Measurements from ENCODE around the gene USHBP1.

DNA sequence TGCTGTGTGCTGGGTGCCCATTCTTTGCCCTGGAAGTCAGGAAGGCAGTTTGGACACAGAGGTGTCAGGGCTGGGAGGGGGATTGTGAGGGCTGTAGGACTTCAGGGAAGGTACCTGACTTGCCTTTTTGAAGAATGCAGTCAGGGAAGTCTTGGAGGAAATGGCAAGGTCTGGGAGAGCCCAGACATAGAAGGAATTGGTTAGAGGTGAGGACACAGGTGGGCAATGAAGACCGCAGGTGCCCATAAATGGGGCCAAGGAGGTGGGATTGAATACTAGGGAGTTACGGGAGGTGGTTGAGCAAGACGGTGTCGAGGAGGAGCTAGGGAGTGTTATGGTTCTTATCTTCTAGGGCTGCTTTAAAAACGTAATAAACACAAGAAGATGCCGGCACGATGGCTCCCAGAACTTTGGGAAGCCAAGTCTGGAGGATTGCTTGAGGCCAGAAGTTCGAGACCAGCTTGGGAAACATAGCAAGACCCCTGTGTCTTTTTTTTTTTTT is 43.4 kb upstream of the USHBP1 start:
- no peak for TF ChIP-seq NR3C1 (CRISPR knock-in tag; conservative IDR thresholded peaks at IDR 0.05; ENCODE audit: low read depth)
- TF ChIP-seq, protein P1, sequence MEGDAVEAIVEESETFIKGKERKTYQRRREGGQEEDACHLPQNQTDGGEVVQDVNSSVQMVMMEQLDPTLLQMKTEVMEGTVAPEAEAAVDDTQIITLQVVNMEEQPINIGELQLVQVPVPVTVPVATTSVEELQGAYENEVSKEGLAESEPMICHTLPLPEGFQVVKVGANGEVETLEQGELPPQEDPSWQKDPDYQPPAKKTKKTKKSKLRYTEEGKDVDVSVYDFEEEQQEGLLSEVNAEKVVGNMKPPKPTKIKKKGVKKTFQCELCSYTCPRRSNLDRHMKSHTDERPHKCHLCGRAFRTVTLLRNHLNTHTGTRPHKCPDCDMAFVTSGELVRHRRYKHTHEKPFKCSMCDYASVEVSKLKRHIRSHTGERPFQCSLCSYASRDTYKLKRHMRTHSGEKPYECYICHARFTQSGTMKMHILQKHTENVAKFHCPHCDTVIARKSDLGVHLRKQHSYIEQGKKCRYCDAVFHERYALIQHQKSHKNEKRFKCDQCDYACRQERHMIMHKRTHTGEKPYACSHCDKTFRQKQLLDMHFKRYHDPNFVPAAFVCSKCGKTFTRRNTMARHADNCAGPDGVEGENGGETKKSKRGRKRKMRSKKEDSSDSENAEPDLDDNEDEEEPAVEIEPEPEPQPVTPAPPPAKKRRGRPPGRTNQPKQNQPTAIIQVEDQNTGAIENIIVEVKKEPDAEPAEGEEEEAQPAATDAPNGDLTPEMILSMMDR (IDR thresholded peaks at IDR 0.05): no peak

Data from WTC11 (cell line).